HG02610 (cell line): ENCODE results near the gene VASN.

ENCODE experiments used
- ATAC-seq: cut with Tn5 transposase; IDR thresholded peaks from one replicate; pipeline ENCODE4 v1.9.1; 2021; ENCODE audit warnings: mild to moderate bottlenecking, moderate library complexity; ENCODE audit not compliant: unreplicated experiment

VASN gene

DNA sequence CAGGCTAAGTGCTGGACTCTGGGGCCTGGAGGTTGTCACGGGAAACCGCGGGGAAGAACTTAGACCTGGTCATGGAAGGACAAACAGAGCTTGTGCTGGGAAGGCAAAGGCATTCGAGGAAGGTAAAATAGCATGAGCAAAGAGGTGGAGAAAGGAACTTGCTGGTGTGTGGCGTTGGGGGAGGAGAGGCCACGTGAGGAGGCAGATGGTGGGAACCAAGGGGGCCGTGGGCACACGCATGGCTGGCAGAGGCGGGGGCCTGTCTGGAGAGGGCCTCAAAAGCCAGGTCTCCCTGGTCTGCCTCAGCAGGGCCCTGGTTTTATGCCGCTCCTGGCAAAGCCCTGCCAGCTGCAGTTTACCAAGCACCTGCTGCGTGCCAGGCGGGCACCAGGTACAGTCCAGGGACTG lies 29.4 kb downstream of the VASN start:
- no peak for ATAC-seq

- no peak for ATAC-seq
Measured at GRCh38 chr16:4401510-4401909, 29.9 kb downstream of the VASN start.

DNA sequence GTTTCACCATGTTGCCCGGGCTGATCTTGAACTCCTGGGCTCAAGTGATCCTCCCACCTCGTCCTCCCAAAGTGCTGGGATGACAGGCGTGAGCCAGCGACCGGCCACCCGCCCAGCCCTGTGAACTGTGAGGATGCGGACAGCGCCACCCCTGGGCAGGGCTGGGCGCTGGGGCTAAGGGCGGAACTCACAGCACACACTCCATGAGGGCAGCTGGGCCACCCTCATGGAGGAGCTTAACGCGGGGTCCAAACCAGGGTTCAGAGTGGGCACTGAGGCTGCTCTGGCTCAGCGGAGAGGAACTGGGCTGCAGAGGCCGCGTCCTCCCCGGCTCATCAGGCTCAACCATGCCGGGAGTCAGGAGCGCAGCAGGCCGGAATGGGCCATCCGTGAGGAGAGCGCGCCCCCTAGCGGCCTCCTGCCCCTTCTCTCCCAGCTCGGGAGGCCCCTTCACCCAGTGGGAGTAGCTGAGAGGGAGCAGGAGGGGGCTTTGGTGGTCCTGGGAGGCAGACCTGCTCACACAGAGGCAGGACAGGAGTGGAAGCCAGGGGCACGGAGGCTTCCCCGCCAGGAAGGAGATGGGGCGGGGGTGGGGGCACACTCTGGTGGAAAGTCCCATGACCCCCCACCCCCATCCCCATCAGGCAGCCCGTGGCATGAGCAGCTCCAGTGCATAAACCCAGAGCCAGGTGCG lies 30.9 kb downstream of the VASN start:
- no peak for ATAC-seq

DNA sequence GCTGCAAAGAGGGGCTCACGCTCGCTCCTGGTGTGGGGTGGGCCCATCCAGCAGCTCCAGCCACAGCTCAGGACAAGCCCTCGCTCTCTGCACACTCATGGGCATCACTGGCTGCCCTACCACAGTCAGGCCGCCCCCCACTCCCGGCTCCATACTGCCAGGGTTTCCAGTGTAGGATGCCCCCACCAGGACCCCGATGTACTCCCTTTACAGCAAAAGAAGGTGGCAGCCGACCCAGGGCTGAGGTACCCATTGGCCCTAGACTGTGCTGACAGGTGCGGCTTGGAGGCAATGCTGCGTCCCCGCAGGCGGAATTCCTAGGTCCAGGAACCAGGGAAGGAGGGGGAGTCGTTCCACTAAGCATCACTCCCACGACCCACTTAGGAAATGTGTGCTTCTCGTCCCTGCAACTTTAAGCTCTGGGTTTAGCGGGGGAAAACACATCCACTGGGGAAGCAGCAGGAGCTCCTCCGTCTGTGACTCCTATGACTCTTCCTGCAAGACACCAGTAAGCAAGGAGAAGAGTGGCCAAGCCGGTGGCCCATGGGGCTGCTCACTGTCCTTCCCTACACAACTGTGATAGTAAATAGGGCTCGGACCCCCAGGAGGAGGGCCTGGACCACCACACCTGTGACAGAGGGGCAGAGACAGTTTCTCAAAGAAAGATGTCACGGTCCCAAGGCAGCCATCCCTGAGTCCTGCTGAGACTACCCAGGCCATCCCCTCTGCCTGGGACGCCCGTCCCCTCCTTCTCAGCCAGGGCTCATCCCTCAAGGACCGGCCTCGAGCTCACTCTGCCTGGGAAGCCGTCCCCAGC lies 31.7 kb downstream of the VASN start:
- ATAC-seq: no peak

- no peak for ATAC-seq
Measured at GRCh38 chr16:4404247-4404966, 32.8 kb downstream of the VASN start.

GRCh38 chr16:4404967-4405696 lies 33.5 kb downstream of the VASN start:
- no peak for ATAC-seq

- no peak for ATAC-seq
Measured at GRCh38 chr16:4407543-4408322, 36.1 kb downstream of the VASN start.

GRCh38 chr16:4408323-4408690 lies 36.7 kb downstream of the VASN start:
- ATAC-seq: no peak

DNA sequence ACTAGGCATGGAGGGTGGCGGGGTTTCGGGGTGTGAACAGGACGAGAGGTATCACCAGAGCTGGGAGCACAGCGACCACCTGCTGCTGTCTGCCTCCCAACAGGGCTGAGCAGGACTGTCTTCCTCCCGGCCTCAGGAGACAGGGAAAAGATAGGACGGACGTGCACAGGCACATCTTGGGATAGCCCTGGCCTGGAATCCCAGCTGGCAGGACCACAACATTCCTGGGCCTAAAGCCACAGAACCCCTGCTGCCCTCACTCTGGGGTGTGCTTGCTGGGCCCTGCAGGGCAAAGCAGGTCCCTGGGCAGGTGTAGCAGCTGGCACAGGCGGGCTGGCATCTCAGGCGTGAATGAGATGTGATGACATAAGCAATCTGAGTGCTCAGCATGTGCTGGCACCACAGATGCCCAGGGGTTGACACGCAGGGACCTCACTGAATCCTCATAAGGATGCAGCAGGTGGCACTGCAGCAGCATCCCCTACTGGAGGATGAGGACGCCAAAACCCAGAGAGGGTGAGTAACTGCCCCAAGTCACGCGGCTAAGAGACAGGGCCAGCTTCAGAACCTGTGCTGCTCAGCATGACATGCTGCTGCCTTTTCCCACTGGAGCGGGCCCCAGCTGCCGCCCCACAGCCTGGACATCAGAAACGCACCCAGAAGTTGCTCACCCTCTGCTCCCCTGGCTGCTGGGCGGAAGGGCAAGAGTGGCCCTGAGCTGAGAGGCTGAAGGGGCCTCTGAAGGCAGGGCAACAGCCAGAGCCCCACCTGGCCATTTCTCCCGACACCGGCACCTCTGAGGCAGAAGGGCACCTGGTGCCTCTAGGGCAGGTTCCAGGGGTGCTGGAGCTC lies 37.7 kb downstream of the VASN start:
- no peak for ATAC-seq

GRCh38 chr16:4410335-4411075 lies 38.9 kb downstream of the VASN start:
- ATAC-seq: no peak

DNA sequence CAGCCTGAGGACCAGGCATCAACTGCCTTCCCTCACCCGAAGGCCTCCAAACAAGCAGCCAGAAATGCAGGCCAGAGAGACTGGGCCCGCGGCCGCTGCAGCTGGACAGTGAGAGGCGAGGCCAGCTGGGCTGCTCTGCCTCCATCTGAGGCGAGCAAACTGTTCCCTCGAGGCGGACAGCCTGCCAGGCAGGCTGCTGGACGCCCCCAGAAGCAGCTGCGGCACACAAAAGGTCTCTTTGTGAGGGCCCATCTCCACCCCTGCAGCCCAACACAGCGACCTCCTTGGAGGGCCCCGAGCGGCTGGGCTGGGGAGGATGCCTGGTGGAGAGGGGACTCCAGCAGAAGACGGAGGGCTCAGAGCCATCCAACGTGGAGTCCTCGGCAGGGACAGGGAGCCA lies 40.0 kb downstream of the VASN start:
- ATAC-seq: no peak

DNA sequence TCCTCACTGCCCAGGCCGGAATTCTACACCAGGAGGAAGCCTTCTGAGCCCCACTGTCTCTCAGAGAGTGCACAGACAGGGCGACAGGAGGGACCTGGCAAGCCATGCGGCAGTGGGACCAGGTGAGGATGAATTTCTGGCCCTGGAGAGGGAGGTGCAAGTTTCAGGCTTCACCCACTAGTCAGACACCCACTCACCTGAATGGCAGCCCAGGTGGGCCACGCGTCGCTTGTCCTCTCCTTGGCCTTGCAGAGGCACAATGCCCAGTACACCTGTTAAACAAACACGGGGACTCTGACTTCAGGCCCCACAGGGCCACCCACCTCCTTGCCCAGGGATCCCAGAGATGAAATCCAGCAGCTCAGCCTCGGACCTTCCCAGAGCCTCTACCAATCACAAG lies 40.5 kb downstream of the VASN start:
- no peak for ATAC-seq

GRCh38 chr16:4412854-4413253 lies 41.2 kb downstream of the VASN start:
- no peak for ATAC-seq

- ATAC-seq: peak; percentile 69
Measured at GRCh38 chr16:4414187-4414917, 42.7 kb downstream of the VASN start.

GRCh38 chr16:4415538-4416199 lies 44.0 kb downstream of the VASN start:
- peak; percentile 5 for ATAC-seq

GRCh38 chr16:4416200-4417032 lies 44.8 kb downstream of the VASN start, which contains the start of gene CORO7:
CORO7 (minus strand) TSS chr16:4416596; CDS start chr16:4416518, 78 bp downstream.
- ATAC-seq: peak; percentile 67
